ENCODE results near the gene NXPH1.

GRCh38 chr7:8481752-8482446 is 48.5 kb downstream of the NXPH1 start:
- TF ChIP-seq, protein P1, sequence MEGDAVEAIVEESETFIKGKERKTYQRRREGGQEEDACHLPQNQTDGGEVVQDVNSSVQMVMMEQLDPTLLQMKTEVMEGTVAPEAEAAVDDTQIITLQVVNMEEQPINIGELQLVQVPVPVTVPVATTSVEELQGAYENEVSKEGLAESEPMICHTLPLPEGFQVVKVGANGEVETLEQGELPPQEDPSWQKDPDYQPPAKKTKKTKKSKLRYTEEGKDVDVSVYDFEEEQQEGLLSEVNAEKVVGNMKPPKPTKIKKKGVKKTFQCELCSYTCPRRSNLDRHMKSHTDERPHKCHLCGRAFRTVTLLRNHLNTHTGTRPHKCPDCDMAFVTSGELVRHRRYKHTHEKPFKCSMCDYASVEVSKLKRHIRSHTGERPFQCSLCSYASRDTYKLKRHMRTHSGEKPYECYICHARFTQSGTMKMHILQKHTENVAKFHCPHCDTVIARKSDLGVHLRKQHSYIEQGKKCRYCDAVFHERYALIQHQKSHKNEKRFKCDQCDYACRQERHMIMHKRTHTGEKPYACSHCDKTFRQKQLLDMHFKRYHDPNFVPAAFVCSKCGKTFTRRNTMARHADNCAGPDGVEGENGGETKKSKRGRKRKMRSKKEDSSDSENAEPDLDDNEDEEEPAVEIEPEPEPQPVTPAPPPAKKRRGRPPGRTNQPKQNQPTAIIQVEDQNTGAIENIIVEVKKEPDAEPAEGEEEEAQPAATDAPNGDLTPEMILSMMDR (IDR thresholded peaks at IDR 0.05) = no peak
- TF ChIP-seq EZH2 (IDR thresholded peaks at IDR 0.05; ENCODE audit: borderline replicate concordance, insufficient read depth, low read depth, low read length, poor library complexity, severe bottlenecking) = no peak

Data from B cell (primary cell).